Measurements from ENCODE around the gene HMGCS2.

The HMGCS2 gene

GRCh38 chr1:119748040-119748439, 20.7 kb downstream of the HMGCS2 start:
- no peak overlapping the region for H3K27ac ChIP-seq (ENCODE audit: low read length)
- H4K20me1 ChIP-seq (ENCODE audit: insufficient read depth, low read length), result 0 out of 2 replicates have a peak, but pooled peaks cover 3% of the 10 kb centered on the region
- H3K27me3 ChIP-seq (ENCODE audit: low read depth, low read length), result peaks cover 17% of the 10 kb centered on the region
- no peak overlapping the region for H3K4me3 ChIP-seq (ENCODE audit: low read length)
- no peaks in the 10 kb centered on the region for H3K4me1 ChIP-seq (ENCODE audit: low read length)
- H3K9me3 ChIP-seq (ENCODE audit: insufficient read depth, low read length), result no peaks in the 10 kb centered on the region
- no peaks in the 10 kb centered on the region for H3K79me2 ChIP-seq (ENCODE audit: low read length)
- H3K4me2 ChIP-seq (ENCODE audit: low read length), result no peak overlapping the region
- no peak overlapping the region for H2AFZ ChIP-seq (ENCODE audit: low read depth, low read length)
- no peak overlapping the region for H3K9ac ChIP-seq (ENCODE audit: low read length)
- TF ChIP-seq CTCF (IDR thresholded peaks at IDR 0.05; ENCODE audit: low read depth, low read length) (no peak), EZH2phosphoT487 (IDR thresholded peaks at IDR 0.05; ENCODE audit: low read depth) (no peak)
- H3K36me3 ChIP-seq (replicated peaks; ENCODE audit: low read depth, low read length), result peaks cover 3% of the 10 kb centered on the region

- no peak overlapping the region for H3K9ac ChIP-seq (ENCODE audit: low read length)
- no peaks in the 10 kb centered on the region for H3K4me1 ChIP-seq (ENCODE audit: low read length)
- no peak overlapping the region for H3K27ac ChIP-seq (ENCODE audit: low read length)
- H3K4me2 ChIP-seq (ENCODE audit: low read length), result no peak overlapping the region
- no peaks in the 10 kb centered on the region for H3K79me2 ChIP-seq (ENCODE audit: low read length)
- TF ChIP-seq CTCF (IDR thresholded peaks at IDR 0.05; ENCODE audit: low read depth, low read length) (no peak), EZH2phosphoT487 (IDR thresholded peaks at IDR 0.05; ENCODE audit: low read depth) (no peak)
- 0 out of 2 replicates have a peak, but pooled peaks cover 3% of the 10 kb centered on the region for H4K20me1 ChIP-seq (ENCODE audit: insufficient read depth, low read length)
- H2AFZ ChIP-seq (ENCODE audit: low read depth, low read length), result no peak overlapping the region
- no peaks in the 10 kb centered on the region for H3K9me3 ChIP-seq (ENCODE audit: insufficient read depth, low read length)
- H3K27me3 ChIP-seq (ENCODE audit: low read depth, low read length), result peaks cover 15% of the 10 kb centered on the region
- no peak overlapping the region for H3K4me3 ChIP-seq (ENCODE audit: low read length)
- H3K36me3 ChIP-seq (replicated peaks; ENCODE audit: low read depth, low read length), result peaks cover 6% of the 10 kb centered on the region
Observed at GRCh38 chr1:119747451-119747850, 21.3 kb downstream of the HMGCS2 start.

- H3K27ac ChIP-seq (ENCODE audit: low read length), result no peak overlapping the region
- no peaks in the 10 kb centered on the region for H3K9me3 ChIP-seq (ENCODE audit: insufficient read depth, low read length)
- H3K27me3 ChIP-seq (ENCODE audit: low read depth, low read length), result peaks cover 2% of the 10 kb centered on the region
- no peak for TF ChIP-seq EZH2phosphoT487 (IDR thresholded peaks at IDR 0.05; ENCODE audit: low read depth)
- no peak for TF ChIP-seq CTCF (IDR thresholded peaks at IDR 0.05; ENCODE audit: low read depth, low read length)
- no peaks in the 10 kb centered on the region for H3K79me2 ChIP-seq (ENCODE audit: low read length)
- no peak overlapping the region for H3K9ac ChIP-seq (ENCODE audit: low read length)
- H3K4me3 ChIP-seq (ENCODE audit: low read length), result no peak overlapping the region
- H2AFZ ChIP-seq (ENCODE audit: low read depth, low read length), result no peak overlapping the region
- 0 out of 2 replicates have a peak, but pooled peaks cover 3% of the 10 kb centered on the region for H4K20me1 ChIP-seq (ENCODE audit: insufficient read depth, low read length)
- H3K4me1 ChIP-seq (ENCODE audit: low read length), result no peaks in the 10 kb centered on the region
- H3K4me2 ChIP-seq (ENCODE audit: low read length), result no peak overlapping the region
- peaks cover 13% of the 10 kb centered on the region for H3K36me3 ChIP-seq (replicated peaks; ENCODE audit: low read depth, low read length)
Observed at GRCh38 chr1:119745034-119745433, 23.7 kb downstream of the HMGCS2 start.

- Histone ChIP-seq H3K4me2 (ENCODE audit: low read length) (0 out of 2 replicates have a peak overlapping the region, but pooled peaks have one; percentile 9), H3K4me3 (ENCODE audit: low read length) (no peak overlapping the region), H3K4me1 (ENCODE audit: low read length) (no peaks in the 10 kb centered on the region), H3K36me3 (replicated peaks; ENCODE audit: low read depth, low read length) (peaks cover 17% of the 10 kb centered on the region), H3K27me3 (ENCODE audit: low read depth, low read length) (no peaks in the 10 kb centered on the region), H3K27ac (ENCODE audit: low read length) (no peak overlapping the region), H3K9me3 (ENCODE audit: insufficient read depth, low read length) (no peaks in the 10 kb centered on the region), H3K9ac (ENCODE audit: low read length) (no peak overlapping the region), H2AFZ (ENCODE audit: low read depth, low read length) (no peak overlapping the region), H3K79me2 (ENCODE audit: low read length) (no peaks in the 10 kb centered on the region), H4K20me1 (ENCODE audit: insufficient read depth, low read length) (0 out of 2 replicates have a peak, but pooled peaks cover 3% of the 10 kb centered on the region)
- TF ChIP-seq EZH2phosphoT487 (IDR thresholded peaks at IDR 0.05; ENCODE audit: low read depth), result no peak
- TF ChIP-seq CTCF (IDR thresholded peaks at IDR 0.05; ENCODE audit: low read depth, low read length), result no peak
Observed at GRCh38 chr1:119744598-119744942, 24.1 kb downstream of the HMGCS2 start.

Measured in OCI-LY3 (cell line).